ENCODE data around the gene SIRPA.

- TF ChIP-seq SRF (IDR thresholded peaks at IDR 0.05; ENCODE audit: low read depth, low read length) (no peak), CTCF (IDR thresholded peaks at IDR 0.05; ENCODE audit: control extremely low read depth in 1 of 3, insufficient read depth in 1 of 3, low read depth in 1 of 3, low read length in 3 of 3) (no peak), TAF1 (IDR thresholded peaks at IDR 0.05; ENCODE audit: low read depth, low read length) (no peak), POLR2A (IDR thresholded peaks at IDR 0.05; ENCODE audit: control extremely low read depth in 1 of 2, low read depth in 2 of 2, low read length in 2 of 2) (no peak), CHD1 (IDR thresholded peaks at IDR 0.05; ENCODE audit: low read depth, low read length) (no peak), GABPA (IDR thresholded peaks at IDR 0.05; ENCODE audit: borderline replicate concordance, insufficient read depth, low read length) (no peak), SP4 (IDR thresholded peaks at IDR 0.05; ENCODE audit: low read length) (no peak), CEBPB (IDR thresholded peaks at IDR 0.05; ENCODE audit: low read depth, low read length) (no peak), EZH2 (IDR thresholded peaks at IDR 0.05; ENCODE audit: low read depth, low read length, severe bottlenecking) (no peak)
These were observed 38.9 kb downstream of the SIRPA start for GRCh38 chr20:1934156-1934555.
